Ovary (tissue), 9 donors: ENCODE measurements around the gene ODAD4. TPM values are rescaled to one million over a fixed set of nuclear protein-coding genes. Genes with fewer than 3 reads are reported as not detected.

Source experiments
- DNase-seq, 5 donors: peaks; one replicate each; pipeline ENCODE4 v3.0.0-alpha.2; 2019 to 2020
- H3K27ac ChIP-seq, 2 donors: fragments of 200-600 bp; one replicate each; pipeline versions ENCODE4 v1.5.1 to v1.8.0; 2019 to 2022
- H3K27me3 ChIP-seq: fragments of 200-600 bp; one replicate; pipeline ENCODE4 v1.8.0; 2022
- H3K36me3 ChIP-seq: fragments of 200-600 bp; sonication (generic); one replicate; pipeline ENCODE4 v1.5.1; 2019
- H3K4me1 ChIP-seq: one replicate; pipeline ENCODE4 v1.8.1; 2013; ENCODE audit warnings: mild to moderate bottlenecking, moderate library complexity; ENCODE audit not compliant: insufficient read depth
- H3K4me3 ChIP-seq: fragments of 200-600 bp; sonication (generic); one replicate; pipeline ENCODE4 v1.5.1; 2017
- H3K9me3 ChIP-seq, 2 donors: fragments of 200-600 bp in 1 of 2; sonication (generic) in 1 of 2; one replicate each; pipeline versions ENCODE4 v1.5.1 to v1.8.1; 2013 to 2019; ENCODE audit warnings: mild to moderate bottlenecking in 1 of 2, moderate library complexity in 1 of 2
- CTCF ChIP-seq, 3 donors: fragments of 450-650 bp in 2 of 3; fragments of 200-600 bp in 1 of 3; IDR thresholded peaks; one replicate each; pipeline versions ENCODE4 v1.5.1 to v1.8.0; 2016 to 2022; ENCODE audit warnings: antibody characterized with exemption in 3 of 3, mild to moderate bottlenecking in 1 of 3
- EP300 ChIP-seq: sonication (generic); formaldehyde crosslinking; IDR thresholded peaks from one replicate; pipeline ENCODE4 v1.6.1; 2017; ENCODE audit warnings: antibody characterized with exemption
- POLR2A ChIP-seq: fragments of 450-650 bp; IDR thresholded peaks from one replicate; pipeline ENCODE4 v1.6.1; 2017; ENCODE audit warnings: antibody characterized with exemption, mild to moderate bottlenecking, moderate library complexity
- WGBS, 3 donors: extraction: QIAGEN DNeasy Blood & Tissue Kit in 1 of 3; methylation state at CpG; one replicate each; pipeline versions ENCODE4 v1.1.5 to v1.1.7; 2013 to 2017; 5-methylcytosine and 5-hydroxymethylcytosine counted together
- intact Hi-C, 4 donors: fragments of 100-400 bp; cut with DNase I; formaldehyde crosslinking; loops; one replicate each; pipeline versions ENCODE4 v1.11.0 to v1.15.1; 2022 to 2023
- polyA plus RNA-seq, 2 donors: library from polyadenylated mRNA; stranded (reverse); fragments of 200-250 nt in 1 of 2; fragments of 350-450 nt in 1 of 2; fragmentation: Illumina TruSeq in 1 of 2; extraction: RNeasy Lipid Tissue Mini Kit (QIAGEN cat#74804) in 1 of 2; gene quantifications; one replicate each; pipeline ENCODE4 v1.2.3, GENCODE V29; 2013 to 2014
- total RNA-seq, 7 donors: library from RNA; depleted of rRNA in 2 of 7; stranded (reverse); fragments of >200 nt in 2 of 7; fragmentation: NEBNext Ultra II Directional in 3 of 7; extraction: Animal tissue kit (Norgen Biotek cat#: 25700) in 3 of 7; gene quantifications; one replicate each; pipeline versions ENCODE4 v1.1.0 to v1.2.4, GENCODE V29; 2016 to 2023
- donor health status: DM: no; HTN: no; CAD: no; lungs with moderate emphysema.
- donor health status: DM: no; HTN: no; CAD: no.
- donor health status: Bipolar disorder and iron deficiency.
- donor health status: DM: yes; HTN: yes; CAD: no.
- donor health status: DM: no; HTN: no; CAD: no.
- donor health status: DM: yes; HTN: yes; CAD: no.

ODAD4 gene
- total and polyA plus RNA-seq, 9 donors: 1.1 to 11.0 (median 2.1) TPM

DNA sequence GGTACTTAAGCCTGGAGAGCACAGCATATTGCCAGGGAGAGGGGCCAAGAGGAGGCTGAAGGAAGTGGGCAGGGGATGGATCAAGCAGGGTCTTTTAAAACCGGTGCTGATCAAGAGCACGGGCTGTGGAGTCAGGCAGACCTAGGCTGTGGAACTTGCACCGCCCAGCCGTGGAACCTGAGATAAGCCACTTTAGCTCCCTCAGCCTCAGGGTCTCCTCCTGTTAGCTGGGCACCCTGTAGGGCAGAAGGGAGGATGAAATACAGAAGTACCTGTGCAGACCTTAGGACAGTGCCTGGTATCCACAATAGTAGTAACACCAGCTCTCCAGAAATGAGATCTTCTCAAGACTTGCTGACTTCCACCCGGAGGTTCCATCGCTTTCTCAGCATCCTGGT lies 9.3 kb downstream of the ODAD4 start:
- H3K4me3 ChIP-seq: no peak overlapping the region
- no peaks in the 10 kb centered on the region for H3K9me3 ChIP-seq
- intact Hi-C loops: no loop called here
- TF ChIP-seq EP300: no peak
- TF ChIP-seq POLR2A: no peak
- TF ChIP-seq CTCF (IDR thresholded peaks at IDR 0.05): no peak
- no peaks in the 10 kb centered on the region for H3K27me3 ChIP-seq
- H3K36me3 ChIP-seq: no peaks in the 10 kb centered on the region
- no peak for DNase-seq
- no peak overlapping the region for H3K27ac ChIP-seq
- no peaks in the 10 kb centered on the region for H3K4me1 ChIP-seq
- 78 to 95% (median 84%) methylated on average over 6 of the region's 6 CpGs for WGBS, 3 donors

- Histone ChIP-seq H3K27ac (no peak overlapping the region), H3K27me3 (no peaks in the 10 kb centered on the region), H3K4me3 (no peak overlapping the region), H3K36me3 (no peaks in the 10 kb centered on the region), H3K9me3 (no peaks in the 10 kb centered on the region), H3K4me1 (no peaks in the 10 kb centered on the region)
- TF ChIP-seq CTCF (IDR thresholded peaks at IDR 0.05) (no peak), EP300 (no peak), POLR2A (no peak)
- WGBS, 3 donors: 92 to 94% (median 93%) methylated on average over 5 of the region's 5 CpGs
- no peak for DNase-seq
- intact Hi-C loops: no loop called here
These were observed 10.8 kb downstream of the ODAD4 start for GRCh38 chr17:41941168-41941567.

GRCh38 chr17:41942626-41943373 lies 12.4 kb downstream of the ODAD4 start:
- Histone ChIP-seq H3K36me3 (no peaks in the 10 kb centered on the region), H3K4me1 (no peaks in the 10 kb centered on the region), H3K9me3 (no peaks in the 10 kb centered on the region), H3K27ac (no peak overlapping the region), H3K27me3 (no peaks in the 10 kb centered on the region), H3K4me3 (no peak overlapping the region)
- TF ChIP-seq POLR2A (no peak), EP300 (no peak)
- intact Hi-C loops: no loop called here
- DNase-seq: no peak
- 87 to 93% (median 93%) methylated on average over 8 of the region's 8 CpGs for WGBS, 3 donors

DNA sequence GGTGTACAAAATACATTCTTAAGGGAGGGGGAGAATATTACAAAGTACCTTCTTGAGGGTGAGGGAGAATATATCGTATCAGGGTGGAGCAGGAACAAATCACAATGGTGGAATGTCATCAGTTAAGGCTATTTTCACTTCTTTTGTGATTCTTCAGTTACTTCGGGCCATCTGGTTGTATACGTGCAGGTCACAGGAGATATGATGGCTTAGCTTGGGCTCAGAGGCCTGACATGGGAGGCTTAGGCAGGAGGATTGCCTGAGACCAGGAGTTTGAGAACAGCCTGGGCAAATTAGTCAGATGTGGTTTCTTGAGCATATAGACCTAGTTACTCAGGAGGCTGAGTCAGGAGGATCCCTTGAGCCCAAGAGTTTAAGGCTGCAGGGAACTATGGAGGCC lies 13.1 kb downstream of the ODAD4 start:
- TF ChIP-seq CTCF (IDR thresholded peaks at IDR 0.05) (no peak), POLR2A (no peak), EP300 (no peak)
- no peaks in the 10 kb centered on the region for H3K36me3 ChIP-seq
- WGBS, 3 donors: 92 to 95% (median 93%) methylated on average over 3 of the region's 3 CpGs
- H3K9me3 ChIP-seq: no peaks in the 10 kb centered on the region
- no peaks in the 10 kb centered on the region for H3K4me1 ChIP-seq
- no peak overlapping the region for H3K27ac ChIP-seq
- intact Hi-C loops: no loop called here
- H3K27me3 ChIP-seq: no peaks in the 10 kb centered on the region
- H3K4me3 ChIP-seq: no peak overlapping the region
- no peak for DNase-seq

DNA sequence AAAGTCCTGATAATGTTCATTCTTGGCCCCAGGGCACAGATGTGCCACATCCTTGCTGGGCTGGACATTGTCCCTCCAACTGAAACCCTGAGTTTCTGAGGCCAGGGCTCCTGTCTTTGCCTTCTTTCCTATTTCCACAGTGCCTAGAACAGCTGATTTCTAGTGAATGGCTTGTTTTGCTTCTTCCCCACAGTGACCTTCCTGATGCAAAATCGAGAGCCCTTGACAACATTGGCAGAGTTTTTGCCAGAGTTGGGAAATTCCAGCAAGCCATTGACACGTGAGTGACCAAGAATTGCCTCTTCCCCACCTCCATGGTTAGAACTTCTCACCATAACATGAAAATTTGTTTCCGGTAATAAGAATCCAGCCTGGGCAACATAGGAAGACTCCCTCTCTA lies 14.5 kb downstream of the ODAD4 start:
- TF ChIP-seq POLR2A (no peak), CTCF (IDR thresholded peaks at IDR 0.05) (no peak), EP300 (no peak)
- 62 to 75% (median 67%) methylated on average over 3 of the region's 3 CpGs for WGBS, 3 donors

More for the DNA sequence above, 14.5 kb downstream of the ODAD4 start:
- Histone ChIP-seq H3K36me3 (no peaks in the 10 kb centered on the region), H3K27me3 (no peaks in the 10 kb centered on the region), H3K4me3 (no peak overlapping the region), H3K4me1 (no peaks in the 10 kb centered on the region), H3K27ac (no peak overlapping the region), H3K9me3 (no peaks in the 10 kb centered on the region)
- intact Hi-C loops: no loop called here
- no peak for DNase-seq
